Measurements from ENCODE around the gene WDR76.

WDR76 gene

GRCh38 chr15:43871835-43872234 lies 45.0 kb downstream of the WDR76 start:
- Histone ChIP-seq H3K4me3 (replicated peaks; ENCODE audit: low read depth, low read length) (no peak overlapping the region), H3K36me3 (ENCODE audit: control insufficient read depth, insufficient read depth, low read length) (peaks cover 7% of the 10 kb centered on the region), H3K27me3 (replicated peaks; ENCODE audit: control insufficient read depth, insufficient read depth, low read length) (no peaks in the 10 kb centered on the region)
- no peak for TF ChIP-seq CTCF (IDR thresholded peaks at IDR 0.05; ENCODE audit: insufficient read depth, low read length, poor library complexity, severe bottlenecking)
- no peak for DNase-seq (ENCODE audit: extremely low read depth, insufficient read length)

GRCh38 chr15:43872416-43873020 lies 45.7 kb downstream of the WDR76 start:
- DNase-seq (ENCODE audit: extremely low read depth, insufficient read length) = no peak
- Histone ChIP-seq H3K27me3 (replicated peaks; ENCODE audit: control insufficient read depth, insufficient read depth, low read length) (no peaks in the 10 kb centered on the region), H3K4me3 (replicated peaks; ENCODE audit: low read depth, low read length) (no peak overlapping the region), H3K36me3 (ENCODE audit: control insufficient read depth, insufficient read depth, low read length) (peaks cover 7% of the 10 kb centered on the region)
- TF ChIP-seq CTCF (IDR thresholded peaks at IDR 0.05; ENCODE audit: insufficient read depth, low read length, poor library complexity, severe bottlenecking) = peak; percentile 48

- Histone ChIP-seq H3K36me3 (ENCODE audit: control insufficient read depth, insufficient read depth, low read length) (peaks cover 7% of the 10 kb centered on the region), H3K4me3 (replicated peaks; ENCODE audit: low read depth, low read length) (no peak overlapping the region), H3K27me3 (replicated peaks; ENCODE audit: control insufficient read depth, insufficient read depth, low read length) (no peaks in the 10 kb centered on the region)
- no peak for TF ChIP-seq CTCF (IDR thresholded peaks at IDR 0.05; ENCODE audit: insufficient read depth, low read length, poor library complexity, severe bottlenecking)
- no peak for DNase-seq (ENCODE audit: extremely low read depth, insufficient read length)
Observed at GRCh38 chr15:43873651-43874050, 46.8 kb downstream of the WDR76 start.

GRCh38 chr15:43876872-43877271 lies 50.1 kb downstream of the WDR76 start:
- Histone ChIP-seq H3K36me3 (ENCODE audit: control insufficient read depth, insufficient read depth, low read length) (peaks cover 13% of the 10 kb centered on the region), H3K4me3 (replicated peaks; ENCODE audit: low read depth, low read length) (no peak overlapping the region), H3K27me3 (replicated peaks; ENCODE audit: control insufficient read depth, insufficient read depth, low read length) (no peaks in the 10 kb centered on the region)
- TF ChIP-seq CTCF (IDR thresholded peaks at IDR 0.05; ENCODE audit: insufficient read depth, low read length, poor library complexity, severe bottlenecking) = no peak
- no peak for DNase-seq (ENCODE audit: extremely low read depth, insufficient read length)

GRCh38 chr15:43877371-43877770 lies 50.6 kb downstream of the WDR76 start:
- no peak for TF ChIP-seq CTCF (IDR thresholded peaks at IDR 0.05; ENCODE audit: insufficient read depth, low read length, poor library complexity, severe bottlenecking)
- DNase-seq (ENCODE audit: extremely low read depth, insufficient read length) = no peak
- Histone ChIP-seq H3K36me3 (ENCODE audit: control insufficient read depth, insufficient read depth, low read length) (peaks cover 13% of the 10 kb centered on the region), H3K4me3 (replicated peaks; ENCODE audit: low read depth, low read length) (no peak overlapping the region), H3K27me3 (replicated peaks; ENCODE audit: control insufficient read depth, insufficient read depth, low read length) (no peaks in the 10 kb centered on the region)

GRCh38 chr15:43878446-43878845 lies 51.6 kb downstream of the WDR76 start:
- Histone ChIP-seq H3K36me3 (ENCODE audit: control insufficient read depth, insufficient read depth, low read length) (peaks cover 13% of the 10 kb centered on the region), H3K27me3 (replicated peaks; ENCODE audit: control insufficient read depth, insufficient read depth, low read length) (no peaks in the 10 kb centered on the region), H3K4me3 (replicated peaks; ENCODE audit: low read depth, low read length) (no peak overlapping the region)
- no peak for TF ChIP-seq CTCF (IDR thresholded peaks at IDR 0.05; ENCODE audit: insufficient read depth, low read length, poor library complexity, severe bottlenecking)
- DNase-seq (ENCODE audit: extremely low read depth, insufficient read length) = no peak
